Adrenal gland (tissue), 12 donors: ENCODE data around the gene PEX11B. TPM values are rescaled to one million over a fixed set of nuclear protein-coding genes. Genes with fewer than 3 reads are reported as not detected.

Experiments
- DNase-seq, 7 donors: peaks; one replicate each; pipeline ENCODE4 v3.0.0-alpha.2; 2019 to 2020
- H3K27ac ChIP-seq, 5 donors: fragments of 200-600 bp; sonication (generic) in 4 of 5; 1 replicate in 3 of 5; 2 replicates in 2 of 5; pipeline versions ENCODE4 v1.5.1 to v1.8.0; 2016 to 2020; ENCODE audit warnings: mild to moderate bottlenecking in 1 of 5
- H3K27me3 ChIP-seq: fragments of 200-600 bp; 2 replicates; pipeline ENCODE4 v1.8.0; 2021
- H3K36me3 ChIP-seq, 2 donors: fragments of 200-600 bp; replicated peaks in 1 of 2; 1 replicate in 1 of 2; 2 replicates in 1 of 2; pipeline versions ENCODE4 v1.5.1 to v1.8.0; 2018 to 2022
- H3K4me1 ChIP-seq, 2 donors: fragments of 200-600 bp; replicated peaks in 1 of 2; 1 replicate in 1 of 2; 2 replicates in 1 of 2; pipeline versions ENCODE4 v1.5.1 to v1.8.0; 2018 to 2021
- H3K4me3 ChIP-seq, 4 donors: fragments of 200-600 bp; sonication (generic) in 3 of 4; one replicate each; pipeline ENCODE4 v1.5.1; 2016 to 2018
- H3K9me3 ChIP-seq, 3 donors: fragments of 200-600 bp; sonication (generic) in 1 of 3; replicated peaks in 1 of 3; 1 replicate in 2 of 3; 2 replicates in 1 of 3; pipeline versions ENCODE4 v1.5.1 to v1.8.0; 2016 to 2021
- CTCF ChIP-seq, 6 experiments: fragments of 450-650 bp in 4 of 6; fragments of 200-600 bp in 2 of 6; sonication (generic) in 1 of 6; IDR thresholded peaks; 1 replicate in 5 of 6; 2 replicates in 1 of 6; pipeline versions ENCODE4 v1.5.1 to v1.8.0; 2016 to 2021; ENCODE audit warnings: antibody characterized with exemption in 6 of 6, mild to moderate bottlenecking in 2 of 6, moderate library complexity in 1 of 6
- POLR2A ChIP-seq, 2 donors: fragments of 450-650 bp; IDR thresholded peaks; one replicate each; pipeline ENCODE4 v1.6.1; 2017; ENCODE audit warnings: antibody characterized with exemption in 2 of 2, mild to moderate bottlenecking in 2 of 2, moderate library complexity in 1 of 2
- WGBS, 4 donors: extraction: QIAGEN DNeasy Blood & Tissue Kit in 2 of 4; methylation state at CpG; one replicate each; pipeline versions ENCODE4 v1.1.5 to v1.1.7; 2013 to 2017; 5-methylcytosine and 5-hydroxymethylcytosine counted together
- intact Hi-C, 2 donors: fragments of 100-400 bp; cut with DNase I; formaldehyde crosslinking; loops; one replicate each; pipeline versions ENCODE4 v1.14.1 to v1.15.0; 2022 to 2023
- polyA plus RNA-seq, 3 donors: library from polyadenylated mRNA; stranded (reverse); fragments of 200-250 nt in 2 of 3; fragments of 350-450 nt in 1 of 3; fragmentation: Illumina TruSeq in 1 of 3; extraction: RNeasy Lipid Tissue Mini Kit (QIAGEN cat#74804) in 1 of 3; gene quantifications; one replicate each; pipeline ENCODE4 v1.2.3, GENCODE V29; 2013 to 2014
- total RNA-seq, 9 donors: library from RNA; depleted of rRNA in 4 of 9; stranded (reverse); fragments of >200 nt in 4 of 9; fragments of 120-200 nt in 1 of 9; fragmentation: NEBNext Ultra II Directional in 1 of 9; extraction: Animal tissue kit (Norgen Biotek cat#: 25700) in 1 of 9; gene quantifications; one replicate each; pipeline versions ENCODE4 v1.1.0 to v1.2.4, GENCODE V29; 2013 to 2023
- donor health status: healthy with polysubstance abuse.
- donor health status: Bipolar disorder and iron deficiency.
- donor health status: DM: yes; HTN: yes; CAD: no.
- donor health status: DM: no; HTN: no; CAD: no.
- donor health status: DM: no; HTN: no; CAD: no.
- donor health status: DM: yes; HTN: yes; CAD: no.

PEX11B gene
- total and polyA plus RNA-seq, 12 donors, result 21.2 to 52.9 (median 32.4) TPM

GRCh38 chr1:145908653-145909052, 9.9 kb downstream of the PEX11B start:
- no peaks in the 10 kb centered on the region for H3K9me3 ChIP-seq
- peaks cover 0 to 23% of the 10 kb centered on the region in 2 donors for H3K36me3 ChIP-seq
- no peaks in the 10 kb centered on the region for H3K27me3 ChIP-seq
- peaks cover 4% of the 10 kb centered on the region in 2 donors for H3K4me1 ChIP-seq
- no peak for DNase-seq
- H3K4me3 ChIP-seq, result no peak overlapping the region
- intact Hi-C loops, result loop anchor here in 1 of 2 donors (10.0 kb wide), 1 partner anchor 54 kb away; the partner anchor contains the start of gene PIAS3
- TF ChIP-seq POLR2A (IDR thresholded peaks at IDR 0.05) (no peak), CTCF (IDR thresholded peaks at IDR 0.05) (no peak)
- no peak overlapping the region for H3K27ac ChIP-seq
- WGBS, 4 donors, result 40 to 56% (median 52%) methylated on average over 1 of the region's 1 CpG

- WGBS, 4 donors, result 79 to 91% (median 82%) methylated on average over 9 to 10 of the region's 10 CpGs
- H3K27me3 ChIP-seq, result no peaks in the 10 kb centered on the region
- peaks cover 0 to 16% of the 10 kb centered on the region in 2 donors for H3K36me3 ChIP-seq
- H3K27ac ChIP-seq, result no peak overlapping the region
- TF ChIP-seq POLR2A (IDR thresholded peaks at IDR 0.05) (no peak), CTCF (IDR thresholded peaks at IDR 0.05) (no peak)
- DNase-seq, result peak in 1 of 7 donors; percentile 38
- H3K4me3 ChIP-seq, result no peak overlapping the region
- no peaks in the 10 kb centered on the region for H3K9me3 ChIP-seq
- intact Hi-C loops, result loop anchor here in 1 of 2 donors (10.0 kb wide), 1 partner anchor 52 kb away; the partner anchor contains the start of gene PIAS3
- peaks cover 4% of the 10 kb centered on the region in 2 donors for H3K4me1 ChIP-seq
Observed at GRCh38 chr1:145906954-145907753, 11.4 kb downstream of the PEX11B start.

GRCh38 chr1:145901312-145902021, 17.1 kb downstream of the PEX11B start:
- peak in 1 of 7 donors; percentile 20 for DNase-seq
- Histone ChIP-seq H3K36me3 (no peaks in the 10 kb centered on the region), H3K4me1 (no peaks in the 10 kb centered on the region), H3K4me3 (no peak overlapping the region), H3K9me3 (no peaks in the 10 kb centered on the region), H3K27ac (no peak overlapping the region), H3K27me3 (no peaks in the 10 kb centered on the region)
- 85 to 89% (median 88%) methylated on average over 12 of the region's 12 CpGs for WGBS, 4 donors
- no peak for TF ChIP-seq POLR2A (IDR thresholded peaks at IDR 0.05)
- TF ChIP-seq CTCF (IDR thresholded peaks at IDR 0.05), result no peak
- intact Hi-C loops, result loop anchor here in 1 of 2 donors (10.0 kb wide), 1 partner anchor 47 kb away; the partner anchor contains the start of gene PIAS3

- DNase-seq, result no peak
- H3K9me3 ChIP-seq, result no peaks in the 10 kb centered on the region
- intact Hi-C loops, result loop anchor here in 1 of 2 donors (5.0 kb wide), 1 partner anchor 114 kb away; no protein-coding TSS in a partner anchor
- no peak overlapping the region for H3K27ac ChIP-seq
- no peaks in the 10 kb centered on the region for H3K4me1 ChIP-seq
- no peaks in the 10 kb centered on the region for H3K27me3 ChIP-seq
- 77 to 84% (median 80%) methylated on average over 5 of the region's 5 CpGs for WGBS, 4 donors
- no peak overlapping the region for H3K4me3 ChIP-seq
- no peaks in the 10 kb centered on the region for H3K36me3 ChIP-seq
- TF ChIP-seq POLR2A (IDR thresholded peaks at IDR 0.05) (no peak), CTCF (IDR thresholded peaks at IDR 0.05) (no peak)
Observed at GRCh38 chr1:145898756-145899155, 19.8 kb downstream of the PEX11B start.
